Stimulated activated naive CD8-positive, alpha-beta T cell treated with anti-CD3 and anti-CD28 coated beads, Interleukin-15, amount 100 ng/mL, for 72 hours (primary cell): ENCODE results near the gene TXNRD3.
A peak's percentile ranks its signal among the peaks of the same experiment; 100 is the strongest.
"Not testable (repeated sequence)": the region's sequence is repeated elsewhere in the genome, so short reads cannot be mapped to it uniquely, and the experiment has no call there.

Experiments
- ATAC-seq: fragments of 150-1000 bp; cut with Tn5 transposase; 2 replicates; pipeline ENCODE4 v1.10.0; 2021; ENCODE audit warnings: mild to moderate bottlenecking, moderate library complexity
- DNase-seq, 2 donors: peaks; one replicate each; pipeline ENCODE4 v3.0.0; 2021 to 2022
- H3K27ac Mint-ChIP-seq, 2 donors: one replicate each; pipeline ENCODE4 v1.8.0; 2022; ENCODE audit warnings: mild to moderate bottlenecking in 2 of 2, mixed read lengths in 2 of 2, moderate library complexity in 2 of 2
- H3K27me3 Mint-ChIP-seq: one replicate; pipeline ENCODE4 v1.8.0; 2022; ENCODE audit warnings: mixed read lengths
- H3K4me1 Mint-ChIP-seq: one replicate; pipeline ENCODE4 v1.8.0; 2022; ENCODE audit warnings: mild to moderate bottlenecking, mixed read lengths
- H3K4me3 Mint-ChIP-seq, 2 donors: one replicate each; pipeline ENCODE4 v1.8.0; 2022; ENCODE audit warnings: mild to moderate bottlenecking in 2 of 2, mixed read lengths in 2 of 2, moderate library complexity in 1 of 2
- H3K9me3 Mint-ChIP-seq, 2 donors: one replicate each; pipeline ENCODE4 v1.8.0; 2022; ENCODE audit warnings: mixed read lengths in 2 of 2

Gene TXNRD3

DNA sequence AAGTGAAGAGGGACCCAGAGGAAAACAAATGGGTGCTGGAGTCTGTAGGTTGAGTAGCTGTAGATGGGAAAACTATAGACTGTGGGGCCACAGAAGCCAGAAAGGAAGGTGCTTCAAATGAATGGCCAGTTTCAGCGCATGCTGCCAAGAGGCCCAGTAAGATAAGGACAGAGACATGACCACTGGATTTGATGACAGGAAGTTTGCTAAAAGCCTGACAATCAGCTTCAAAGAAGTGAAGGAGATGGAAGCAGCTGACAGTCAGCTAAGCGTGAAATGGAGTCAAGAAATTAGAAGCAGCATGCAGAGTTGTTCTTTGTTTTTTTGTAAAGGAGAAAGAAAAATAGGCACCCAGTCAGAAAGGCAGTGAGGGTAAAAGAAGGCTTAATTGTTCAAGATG is 24.9 kb downstream of the TXNRD3 start:
- Mint-ChIP-seq H3K9me3 (no peaks in the 10 kb centered on the region), H3K4me1 (no peaks in the 10 kb centered on the region), H3K4me3 (no peak overlapping the region), H3K27ac (no peak overlapping the region), H3K27me3 (no peaks in the 10 kb centered on the region)
- no peak for ATAC-seq
- DNase-seq, result no peak

DNA sequence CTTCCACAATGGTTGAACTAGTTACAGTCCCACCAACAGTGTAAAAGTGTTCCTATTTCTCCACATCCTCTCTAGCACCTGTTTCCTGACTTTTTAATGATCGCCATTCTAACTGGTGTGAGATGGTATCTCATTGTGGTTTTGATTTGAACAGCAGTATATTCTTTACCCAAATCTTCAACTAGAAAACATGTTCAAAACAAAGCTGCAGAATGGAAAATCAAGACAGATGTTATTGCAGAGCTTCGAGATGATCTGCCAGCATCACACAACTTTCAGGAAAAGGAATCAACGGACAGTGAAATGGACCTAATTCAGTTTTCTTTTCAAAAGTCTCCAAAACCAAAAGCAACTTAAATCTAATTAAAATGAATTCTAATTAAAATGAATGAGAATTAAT is 29.2 kb downstream of the TXNRD3 start:
- not testable (repeated sequence) for H3K27ac Mint-ChIP-seq, ATAC-seq, DNase-seq, H3K27me3 Mint-ChIP-seq, H3K4me3 Mint-ChIP-seq, H3K9me3 Mint-ChIP-seq, H3K4me1 Mint-ChIP-seq

DNA sequence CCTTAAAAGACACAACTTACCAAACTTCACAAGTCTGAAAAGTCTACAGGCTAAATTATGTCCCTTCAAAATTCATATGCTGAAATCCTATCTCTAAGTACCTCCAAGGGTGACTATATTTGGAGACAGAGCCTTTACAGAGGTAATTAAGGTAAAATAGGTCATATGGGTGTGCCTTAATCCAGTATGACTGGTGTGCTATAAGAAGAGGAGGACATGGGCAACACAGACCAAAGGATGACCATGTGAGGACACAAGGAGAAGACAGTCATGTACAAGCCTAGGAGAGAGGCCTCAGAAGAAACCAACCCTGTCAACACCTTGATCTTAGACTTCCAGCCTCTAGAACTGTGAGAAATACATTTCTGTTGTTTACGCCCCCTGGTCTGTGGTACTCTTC is 32.2 kb downstream of the TXNRD3 start:
- Mint-ChIP-seq H3K4me1 (no peaks in the 10 kb centered on the region), H3K4me3 (no peak overlapping the region), H3K9me3 (no peaks in the 10 kb centered on the region), H3K27me3 (no peaks in the 10 kb centered on the region), H3K27ac (no peak overlapping the region)
- DNase-seq, result no peak
- ATAC-seq, result no peak

DNA sequence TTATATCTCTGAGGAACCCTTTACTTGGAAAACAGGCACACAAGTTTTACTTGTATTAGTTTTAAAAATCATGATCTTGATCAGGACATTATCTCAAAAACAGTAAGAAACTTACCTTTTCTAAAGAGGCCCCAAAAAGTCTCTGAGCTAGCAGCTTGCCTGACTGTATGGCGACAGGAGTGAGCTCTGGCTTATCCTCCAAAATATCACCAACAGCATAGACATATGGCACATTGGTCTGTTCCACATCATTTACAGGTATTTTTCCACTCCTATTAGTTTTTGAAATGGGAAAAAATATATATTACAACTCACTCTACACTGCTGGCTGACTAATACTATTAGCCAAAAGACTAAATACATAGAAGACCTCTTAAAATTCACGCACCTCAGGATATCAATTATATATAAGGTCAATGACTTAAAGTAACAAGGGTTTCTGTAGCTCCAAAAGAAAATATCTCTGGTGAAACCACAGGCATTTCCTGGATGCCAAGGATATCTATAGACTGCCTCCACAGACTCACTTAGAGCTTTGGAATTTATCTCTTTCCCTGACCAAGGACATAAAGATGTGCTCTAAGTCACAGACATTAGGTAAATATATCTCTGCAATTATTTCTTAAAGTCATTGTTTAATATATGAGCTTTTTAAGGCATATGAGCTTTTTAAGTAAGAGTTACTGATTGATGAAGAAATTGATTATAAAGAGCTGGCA is 33.1 kb downstream of the TXNRD3 start:
- DNase-seq (no peak), ATAC-seq (no peak)
- Mint-ChIP-seq H3K27me3 (no peaks in the 10 kb centered on the region), H3K9me3 (no peaks in the 10 kb centered on the region), H3K4me3 (no peak overlapping the region), H3K4me1 (peaks cover 8% of the 10 kb centered on the region), H3K27ac (no peak overlapping the region)

DNA sequence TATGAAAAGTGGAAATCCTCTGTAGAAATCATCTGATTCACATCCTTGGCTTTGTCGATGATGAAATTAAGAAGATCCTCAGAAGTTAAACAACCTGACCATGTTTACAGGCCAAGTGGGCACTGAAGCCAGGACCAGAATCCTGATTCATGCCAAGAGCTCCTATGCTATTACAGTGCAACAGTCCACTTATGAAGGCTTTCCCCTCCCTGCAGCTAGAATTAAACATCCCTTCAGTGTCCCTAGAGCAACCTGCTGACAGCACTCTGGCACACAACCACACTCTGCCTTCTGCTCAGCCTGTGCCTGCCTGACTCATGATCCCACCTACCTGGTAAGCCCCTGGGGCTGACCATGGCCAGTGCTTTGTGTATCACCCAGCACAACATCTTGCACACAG is 33.8 kb downstream of the TXNRD3 start:
- ATAC-seq (no peak), DNase-seq (no peak)
- Mint-ChIP-seq H3K4me3 (no peak overlapping the region), H3K4me1 (peaks cover 8% of the 10 kb centered on the region), H3K27ac (no peak overlapping the region), H3K27me3 (no peaks in the 10 kb centered on the region), H3K9me3 (no peaks in the 10 kb centered on the region)

DNA sequence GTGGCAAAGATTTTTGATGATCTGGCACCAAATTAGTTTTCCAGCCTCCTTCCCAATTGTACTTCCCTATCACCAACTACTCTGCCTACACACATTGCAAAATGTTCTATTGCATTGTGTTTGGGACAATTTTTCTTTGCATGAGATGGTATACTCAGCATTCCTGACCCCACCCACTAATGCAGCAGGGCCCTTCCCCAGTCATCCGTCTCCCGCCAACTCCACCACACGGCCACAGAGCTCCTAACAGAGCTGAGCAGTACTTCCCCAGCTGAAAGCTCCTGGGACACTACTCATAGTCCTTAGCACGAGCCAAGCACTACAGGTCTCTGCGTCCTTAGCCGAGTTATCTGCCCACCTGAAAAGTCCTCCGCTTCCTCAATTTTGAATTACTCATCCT is 34.2 kb downstream of the TXNRD3 start:
- ATAC-seq, result no peak
- Mint-ChIP-seq H3K4me3 (no peak overlapping the region), H3K9me3 (no peaks in the 10 kb centered on the region), H3K27ac (no peak overlapping the region), H3K4me1 (peaks cover 8% of the 10 kb centered on the region), H3K27me3 (no peaks in the 10 kb centered on the region)
- no peak for DNase-seq

DNA sequence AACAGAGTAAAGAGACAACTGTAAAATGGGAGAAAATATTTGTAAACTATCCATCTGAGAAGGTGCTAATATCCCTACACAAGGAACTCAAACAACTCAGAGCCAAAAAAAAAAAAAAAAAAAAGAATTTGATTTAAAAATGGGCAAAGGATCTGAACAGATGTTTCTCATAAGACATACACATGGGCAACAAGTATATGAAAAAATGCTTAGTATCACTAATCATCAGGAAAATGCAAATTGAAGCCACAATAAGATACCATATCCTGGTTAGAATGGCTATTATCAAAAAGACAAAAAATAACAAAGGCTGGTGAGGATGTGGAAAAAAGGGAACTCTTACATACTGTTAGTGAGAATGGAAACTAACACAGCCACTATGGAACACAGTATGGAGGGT is 36.2 kb downstream of the TXNRD3 start:
- Mint-ChIP-seq H3K4me1 (peaks cover 8% of the 10 kb centered on the region), H3K4me3 (no peak overlapping the region), H3K9me3 (no peaks in the 10 kb centered on the region), H3K27ac (no peak overlapping the region), H3K27me3 (no peaks in the 10 kb centered on the region)
- DNase-seq (no peak), ATAC-seq (no peak)

DNA sequence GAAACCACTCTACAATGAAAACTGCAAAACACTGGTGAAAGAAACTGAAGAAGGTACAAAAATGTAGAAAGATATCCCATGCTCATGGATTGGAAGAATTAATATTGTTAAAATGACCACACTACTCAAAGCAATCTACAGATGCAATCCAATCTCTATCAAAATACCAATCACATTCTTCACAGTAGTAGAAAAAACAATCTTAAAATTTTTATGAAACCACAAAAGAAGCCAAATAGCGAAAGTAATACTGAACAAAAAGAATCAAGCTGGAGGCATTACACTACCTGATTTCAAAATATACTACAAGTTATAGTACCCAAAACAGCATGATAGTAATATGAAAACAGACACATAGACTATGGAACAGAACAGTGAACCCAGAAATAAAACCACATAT is 36.9 kb downstream of the TXNRD3 start:
- Mint-ChIP-seq H3K27ac (no peak overlapping the region), H3K27me3 (no peaks in the 10 kb centered on the region), H3K9me3 (no peaks in the 10 kb centered on the region), H3K4me3 (no peak overlapping the region), H3K4me1 (peaks cover 13% of the 10 kb centered on the region)
- DNase-seq (no peak), ATAC-seq (no peak)

DNA sequence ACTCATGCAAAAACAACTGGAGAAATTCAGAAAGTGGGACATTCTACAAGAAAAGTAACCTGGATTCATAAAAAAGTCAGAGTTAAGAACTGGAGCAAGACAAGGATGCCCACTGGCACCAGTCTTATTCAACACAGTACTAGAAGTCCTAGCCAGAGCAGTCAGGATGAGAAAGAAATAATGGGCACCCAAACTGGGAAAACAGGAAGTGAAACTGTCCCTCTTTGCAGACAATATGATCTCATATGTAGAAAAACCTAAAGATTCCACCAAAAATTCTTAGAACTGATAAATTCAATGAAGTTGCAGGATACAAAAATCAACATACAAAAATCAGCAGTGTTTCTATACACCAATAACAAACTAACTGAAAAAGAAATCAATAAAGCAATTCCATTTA is 37.4 kb downstream of the TXNRD3 start:
- no peak overlapping the region for H3K4me3 Mint-ChIP-seq
- no peaks in the 10 kb centered on the region for H3K9me3 Mint-ChIP-seq
- DNase-seq (no peak), ATAC-seq (no peak)
- no peak overlapping the region for H3K27ac Mint-ChIP-seq
- H3K4me1 Mint-ChIP-seq, result peaks cover 17% of the 10 kb centered on the region
- no peaks in the 10 kb centered on the region for H3K27me3 Mint-ChIP-seq

DNA sequence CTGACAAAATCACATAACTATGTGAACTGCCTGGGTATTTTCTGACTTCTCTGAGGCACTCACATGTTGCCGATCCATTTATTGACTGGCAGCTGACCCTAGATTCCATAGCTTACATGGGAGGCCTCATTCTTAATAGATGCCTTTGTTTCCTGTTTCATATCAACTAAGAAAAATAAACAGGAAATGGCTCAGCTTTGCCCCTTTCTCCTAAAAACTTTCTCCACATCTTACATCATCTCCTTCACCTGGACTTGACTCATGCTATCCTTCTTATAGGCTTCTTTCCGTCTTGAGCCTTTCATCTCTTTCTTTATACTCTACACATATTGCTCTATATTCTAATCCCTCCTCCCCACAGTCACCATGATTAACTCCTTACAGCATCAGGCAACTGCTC is 38.0 kb downstream of the TXNRD3 start:
- Mint-ChIP-seq H3K27me3 (no peaks in the 10 kb centered on the region), H3K4me1 (peaks cover 22% of the 10 kb centered on the region), H3K9me3 (no peaks in the 10 kb centered on the region), H3K27ac (peak overlapping the region in 1 of 2 donors; percentile 13), H3K4me3 (no peak overlapping the region)
- no peak for DNase-seq
- no peak for ATAC-seq

DNA sequence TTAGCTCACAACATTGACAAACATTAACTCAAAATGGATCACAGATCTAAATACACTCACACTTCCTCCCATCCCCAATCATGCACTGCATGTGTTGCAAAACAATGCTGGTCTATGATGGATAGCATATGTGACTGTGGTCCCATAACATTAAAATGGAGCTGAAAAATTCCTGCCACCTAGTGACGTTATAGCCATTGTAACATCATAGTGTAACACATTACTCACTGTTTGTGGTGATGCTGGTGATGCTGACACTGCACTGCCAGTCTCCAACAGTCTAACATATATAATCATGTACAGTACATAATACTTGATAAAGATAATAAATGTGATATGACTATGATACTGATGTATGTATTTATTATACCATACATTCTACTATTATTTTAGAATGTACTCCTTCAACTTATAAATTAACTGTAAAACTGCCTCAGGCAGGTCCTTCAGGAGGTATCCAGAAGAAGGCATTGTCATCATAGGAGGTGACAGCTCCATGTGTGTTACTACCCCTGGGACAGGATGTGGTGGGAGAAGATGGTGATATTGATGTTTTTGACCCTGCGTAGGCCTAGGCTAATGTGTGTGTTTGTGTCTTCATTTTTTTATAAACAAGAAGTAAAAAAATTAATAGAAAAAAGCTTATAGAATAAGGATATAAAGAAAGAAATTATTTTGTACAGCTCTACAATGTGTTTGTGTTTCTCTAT is 41.3 kb downstream of the TXNRD3 start:
- DNase-seq, result no peak
- Mint-ChIP-seq H3K9me3 (no peaks in the 10 kb centered on the region), H3K4me1 (peaks cover 22% of the 10 kb centered on the region), H3K27me3 (no peaks in the 10 kb centered on the region), H3K27ac (no peak overlapping the region), H3K4me3 (no peak overlapping the region)
- peak; percentile 74 for ATAC-seq

DNA sequence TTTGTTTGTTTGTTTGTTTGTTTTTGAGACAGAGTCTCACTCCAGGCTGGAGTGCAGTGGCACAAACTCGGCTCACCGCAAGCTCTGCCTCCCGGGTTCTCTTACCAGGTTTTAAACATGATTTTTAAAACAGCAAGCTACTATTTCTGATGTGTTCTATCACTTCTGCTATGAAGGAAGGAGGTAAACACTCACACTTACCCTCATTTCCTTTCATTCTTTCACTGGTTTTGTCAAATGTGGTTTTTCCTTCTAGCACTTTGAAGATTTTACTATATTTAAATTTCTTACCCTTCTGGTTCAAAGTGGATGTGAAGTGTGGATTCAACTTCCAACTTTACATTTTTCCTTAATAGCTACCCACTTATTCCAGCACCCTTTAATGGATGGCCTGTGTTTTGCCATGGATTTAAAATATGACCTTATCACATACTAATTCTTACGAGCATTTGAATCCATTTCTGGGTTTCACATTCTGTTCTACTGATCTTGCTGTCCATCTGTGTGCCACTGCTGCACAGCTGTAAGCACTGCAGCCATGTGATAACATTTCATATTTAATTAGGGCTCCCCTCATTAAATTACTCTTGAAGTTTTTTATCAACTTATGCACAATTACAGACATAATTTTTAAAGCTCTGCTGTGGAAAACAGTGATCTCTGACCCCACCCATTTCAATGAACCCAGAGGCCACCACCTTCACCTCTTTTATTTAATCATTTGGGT is 42.3 kb downstream of the TXNRD3 start:
- Mint-ChIP-seq H3K27ac (peak overlapping the region in 1 of 2 donors; percentile 35), H3K4me3 (no peak overlapping the region), H3K9me3 (no peaks in the 10 kb centered on the region), H3K4me1 (peaks cover 22% of the 10 kb centered on the region), H3K27me3 (no peaks in the 10 kb centered on the region)
- DNase-seq, result no peak
- ATAC-seq, result no peak

DNA sequence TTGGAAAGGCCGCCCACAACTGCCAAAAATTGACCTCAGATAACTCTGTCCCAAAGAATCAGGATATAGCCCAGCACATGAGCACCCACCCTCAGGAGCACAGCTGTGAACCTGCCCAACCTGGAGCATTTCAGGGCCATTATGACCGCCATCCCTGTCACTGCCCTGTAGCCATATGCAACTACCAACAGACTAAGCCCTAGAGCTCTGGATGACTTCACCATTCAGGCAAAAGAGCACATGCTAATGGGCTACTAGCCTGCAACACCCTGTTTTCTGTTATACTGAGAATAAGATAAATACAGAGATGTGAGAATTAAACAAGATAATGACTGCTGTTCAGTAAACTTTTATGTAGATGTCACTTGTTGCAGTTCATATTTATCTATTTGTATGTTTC is 45.0 kb downstream of the TXNRD3 start:
- ATAC-seq, result no peak
- Mint-ChIP-seq H3K4me1 (peaks cover 19% of the 10 kb centered on the region), H3K9me3 (no peaks in the 10 kb centered on the region), H3K27me3 (no peaks in the 10 kb centered on the region), H3K4me3 (no peak overlapping the region), H3K27ac (no peak overlapping the region)
- no peak for DNase-seq

DNA sequence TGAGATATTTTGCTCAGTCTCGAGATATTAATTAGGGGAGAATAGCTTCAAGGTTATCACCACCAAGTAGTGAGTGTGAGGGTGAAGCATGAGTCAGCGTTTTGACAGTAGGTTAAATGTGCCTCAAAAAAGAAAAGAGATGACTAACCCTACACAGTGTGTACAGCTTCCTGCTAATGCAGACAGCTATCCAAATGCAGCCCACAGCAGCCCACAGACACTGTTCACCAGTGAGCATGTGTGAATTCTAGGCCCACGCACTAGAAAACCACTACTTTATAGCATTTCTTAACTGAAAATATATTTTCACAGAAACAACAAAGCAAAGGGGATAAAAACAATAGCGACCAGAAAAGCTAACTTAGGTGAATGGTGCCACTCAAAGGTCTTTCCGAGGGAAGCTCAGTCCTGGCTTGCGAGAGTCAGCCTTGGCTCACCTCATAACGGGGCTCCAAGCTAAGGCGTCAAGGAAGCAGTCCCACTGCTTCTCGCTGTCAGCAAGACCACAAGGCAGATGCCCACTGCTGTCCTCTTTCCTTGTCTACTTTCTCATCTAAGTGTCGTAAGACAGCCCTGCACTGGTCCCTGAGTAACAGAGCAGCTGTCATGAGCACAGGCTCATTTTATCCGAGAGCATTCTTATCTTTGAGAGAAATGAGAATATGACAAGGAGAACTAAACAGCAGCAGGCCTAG is 47.6 kb downstream of the TXNRD3 start:
- H3K27me3 Mint-ChIP-seq, result no peaks in the 10 kb centered on the region
- no peak overlapping the region for H3K4me3 Mint-ChIP-seq
- ATAC-seq (peak; percentile 89), DNase-seq (no peak)
- no peak overlapping the region for H3K27ac Mint-ChIP-seq
- H3K9me3 Mint-ChIP-seq, result no peaks in the 10 kb centered on the region
- H3K4me1 Mint-ChIP-seq, result peaks cover 7% of the 10 kb centered on the region

DNA sequence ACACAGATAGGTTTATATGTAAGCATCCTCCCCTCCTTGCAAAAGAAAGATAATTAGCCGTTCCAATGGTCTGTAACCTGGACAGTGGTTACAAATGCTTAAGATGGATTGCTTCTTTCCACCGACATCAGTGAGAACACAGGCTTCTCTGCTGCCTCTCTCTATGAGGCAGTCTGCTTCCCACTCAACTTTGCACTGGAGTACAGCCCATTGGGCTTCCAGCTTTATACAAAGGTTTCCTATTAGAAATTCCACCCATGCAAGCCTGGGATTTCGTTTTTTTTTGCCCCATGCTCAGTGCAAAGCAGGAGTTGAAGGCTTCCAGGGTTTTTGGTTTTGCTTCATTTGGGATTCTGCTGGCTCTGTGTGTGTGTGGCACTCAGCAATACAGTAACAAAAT is 48.9 kb downstream of the TXNRD3 start:
- H3K27me3 Mint-ChIP-seq, result no peaks in the 10 kb centered on the region
- ATAC-seq (no peak), DNase-seq (no peak)
- no peak overlapping the region for H3K4me3 Mint-ChIP-seq
- H3K9me3 Mint-ChIP-seq, result no peaks in the 10 kb centered on the region
- peaks cover 5% of the 10 kb centered on the region for H3K4me1 Mint-ChIP-seq
- H3K27ac Mint-ChIP-seq, result no peak overlapping the region

DNA sequence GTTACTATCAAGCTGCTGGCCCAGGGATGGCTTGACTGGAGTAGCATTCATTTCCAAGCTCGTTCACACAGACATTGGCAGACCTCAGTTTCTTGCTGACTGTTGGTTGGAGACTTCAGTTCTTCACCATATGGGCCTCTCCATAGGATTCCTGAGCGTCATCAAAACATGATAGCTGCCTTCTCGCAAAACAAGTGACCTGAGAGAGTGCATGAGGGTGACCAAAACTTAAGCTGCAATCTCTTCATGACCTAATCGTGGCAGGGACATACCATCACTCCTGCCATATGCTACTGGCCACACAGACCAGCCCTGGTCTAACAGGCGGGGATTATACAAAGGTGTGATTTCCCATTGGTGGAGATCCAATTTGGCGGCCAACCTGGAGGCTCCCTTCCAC is 50.2 kb downstream of the TXNRD3 start:
- no peaks in the 10 kb centered on the region for H3K9me3 Mint-ChIP-seq
- H3K4me1 Mint-ChIP-seq, result peaks cover 5% of the 10 kb centered on the region
- no peaks in the 10 kb centered on the region for H3K27me3 Mint-ChIP-seq
- no peak overlapping the region for H3K4me3 Mint-ChIP-seq
- H3K27ac Mint-ChIP-seq, result no peak overlapping the region
- ATAC-seq, result no peak
- no peak for DNase-seq
